Activated naive CD4-positive, alpha-beta T cell (primary cell): ENCODE data around the gene SNX11.

Experiments
- DNase-seq, 4 experiments: peaks; one replicate each; lab custom pipeline; 2025; lab: John Stamatoyannopoulos, UW

Gene SNX11

DNA sequence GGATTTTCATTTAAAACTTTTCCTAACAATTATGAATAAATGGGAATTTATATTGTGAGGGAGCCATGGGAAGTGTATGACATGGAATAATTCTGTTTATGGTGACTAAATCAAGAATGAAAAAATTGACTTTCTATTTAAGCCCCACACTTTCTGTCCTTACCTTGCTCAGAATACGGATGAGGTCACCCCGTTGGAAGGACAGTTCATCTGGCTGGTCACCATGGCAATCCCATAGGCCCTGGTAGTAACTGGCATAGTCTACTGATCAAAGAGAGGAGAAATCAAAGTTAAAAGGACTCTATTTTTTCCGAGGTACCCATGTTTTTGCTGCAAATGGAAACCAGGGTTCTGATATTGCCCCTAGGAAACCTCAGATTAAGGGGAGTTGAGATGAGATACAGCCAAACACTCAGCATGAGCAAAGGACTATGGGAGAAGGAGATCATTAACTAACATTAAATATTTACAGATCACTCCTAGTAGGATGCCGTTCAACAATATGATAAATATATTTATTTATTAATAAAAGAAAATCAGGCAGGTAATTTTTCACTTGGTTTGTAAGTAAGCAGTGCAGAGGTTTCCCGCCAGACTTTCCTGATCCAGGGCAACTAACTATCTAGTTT is 54.9 kb downstream of the SNX11 start:
- DNase-seq, result no peak

DNA sequence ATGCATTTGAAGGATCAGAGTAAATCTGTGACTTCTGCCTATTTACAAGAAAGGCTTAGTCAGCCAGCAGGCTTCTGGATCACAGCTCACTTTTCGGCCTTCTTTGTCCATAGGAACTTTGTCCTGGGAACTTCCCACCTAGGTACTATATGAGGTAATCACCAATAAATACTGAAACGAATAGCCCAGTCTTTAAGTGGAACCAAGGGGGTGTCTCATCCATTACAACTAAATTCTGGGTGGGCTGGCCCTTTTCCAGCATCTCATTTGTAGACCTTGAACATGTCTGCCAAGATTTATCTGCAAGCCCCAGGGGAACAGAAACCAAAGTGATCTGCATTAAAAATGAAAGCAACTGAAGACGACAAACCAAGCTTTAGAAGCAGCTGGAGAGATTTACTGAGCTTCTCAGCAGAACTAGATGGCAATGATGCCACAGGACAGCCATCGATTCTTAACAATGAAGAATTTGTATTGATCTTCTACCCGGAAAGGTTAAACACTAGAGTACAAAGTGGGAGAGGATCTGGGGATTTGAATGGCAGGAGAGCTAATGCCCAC is 55.5 kb downstream of the SNX11 start:
- DNase-seq, result no peak

DNA sequence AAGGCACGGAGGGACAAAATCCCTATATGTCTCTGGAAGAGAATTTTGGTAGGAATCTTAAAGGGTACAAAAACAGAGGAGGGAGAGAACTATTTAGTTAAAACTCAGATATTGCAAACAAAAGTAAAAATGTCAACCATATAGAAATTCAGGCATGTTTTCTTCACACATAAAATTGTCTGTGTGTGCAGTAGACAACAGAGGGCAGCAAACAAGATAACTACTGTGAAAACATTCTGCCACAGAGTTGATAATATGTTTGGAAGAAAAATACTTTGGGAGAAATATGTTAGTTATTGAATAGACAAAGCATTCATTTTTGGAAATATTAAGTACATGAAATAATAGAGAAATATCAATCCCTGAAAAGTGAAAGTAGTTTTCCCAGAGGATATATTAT is 56.2 kb downstream of the SNX11 start:
- no peak for DNase-seq

DNA sequence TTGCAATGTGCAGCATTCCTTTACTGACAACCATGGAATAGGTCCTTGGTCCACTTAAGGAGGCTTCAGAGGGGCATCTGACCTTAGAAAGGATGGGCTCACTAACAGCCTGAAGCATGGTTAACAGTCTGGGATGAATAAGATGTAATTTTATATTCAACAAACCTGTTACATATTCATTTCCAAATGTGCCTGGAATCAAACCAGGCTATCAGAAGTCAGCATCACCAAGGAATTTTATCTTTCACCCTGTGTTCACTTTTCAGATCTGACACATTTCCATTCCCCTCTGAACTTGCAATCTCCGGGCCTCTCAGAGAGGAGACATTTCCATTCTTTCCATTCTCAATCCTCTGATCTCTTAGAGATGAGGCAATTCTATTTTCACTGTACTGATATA is 62.4 kb downstream of the SNX11 start:
- DNase-seq, result no peak
